Neural cell (in vitro differentiated cells): Measurements from ENCODE around the gene HOXB5. TPM values are rescaled to one million over a fixed set of nuclear protein-coding genes. Genes with fewer than 3 reads are reported as not detected.

ENCODE experiments used
- H2AFZ ChIP-seq: fragments of 200-600, 300-800 bp; sonication (generic), shearing (Covaris generic); 2 replicates; pipeline ENCODE4 v1.6.0; 2014; ENCODE audit warnings: low read depth, mild to moderate bottlenecking, antibody characterized with exemption, low read length, moderate library complexity
- H3F3A ChIP-seq: fragments of 200-600 bp; shearing (Covaris generic); 2 replicates; pipeline ENCODE4 v1.6.1; 2016; ENCODE audit warnings: mild to moderate bottlenecking, moderate library complexity, mixed read lengths, antibody characterized with exemption, low read length; ENCODE audit not compliant: insufficient read depth, poor library complexity, severe bottlenecking
- H3K27ac ChIP-seq: fragments of 200-600, 300-800 bp; sonication (generic), shearing (Covaris generic); 2 replicates; pipeline ENCODE4 v1.5.1; 2014; ENCODE audit warnings: mild to moderate bottlenecking, low read length, moderate library complexity
- H3K27me3 ChIP-seq: fragments of 300-800, 200-600 bp; sonication (generic), shearing (Covaris generic); 2 replicates; pipeline ENCODE4 v1.6.0; 2014; ENCODE audit warnings: mild to moderate bottlenecking, low read depth, low read length, moderate library complexity; ENCODE audit not compliant: insufficient read depth
- H3K36me3 ChIP-seq: fragments of 300-800, 200-600 bp; sonication (generic), shearing (Covaris generic); 2 replicates; pipeline ENCODE4 v1.5.1; 2014; ENCODE audit warnings: mild to moderate bottlenecking, antibody characterized with exemption, low read length, moderate library complexity; ENCODE audit not compliant: insufficient read depth
- H3K4me2 ChIP-seq: fragments of 300-800, 200-600 bp; sonication (generic), shearing (Covaris generic); 2 replicates; pipeline ENCODE4 v1.6.0; 2014; ENCODE audit warnings: mild to moderate bottlenecking, low read length
- H3K4me3 ChIP-seq: fragments of 300-800, 200-600 bp; sonication (generic), shearing (Covaris generic); 2 replicates; pipeline ENCODE4 v1.5.1; 2014; ENCODE audit warnings: mild to moderate bottlenecking, low read length, moderate library complexity
- H3K79me2 ChIP-seq: fragments of 200-600 bp; shearing (Covaris generic); replicated peaks from 2 replicates; pipeline ENCODE4 v1.6.0; 2014; ENCODE audit warnings: mild to moderate bottlenecking, low read length, moderate library complexity; ENCODE audit not compliant: insufficient read depth
- H3K9ac ChIP-seq: fragments of 300-800, 200-600 bp; sonication (generic), shearing (Covaris generic); 2 replicates; pipeline ENCODE4 v1.6.1; 2016; ENCODE audit warnings: mild to moderate bottlenecking, low read length, mixed read lengths
- H3K9me2 ChIP-seq: fragments of 200-600 bp; shearing (Covaris generic); 2 replicates; pipeline ENCODE4 v1.6.1; 2016; ENCODE audit warnings: mild to moderate bottlenecking, low read length, mixed read lengths; ENCODE audit not compliant: insufficient read depth
- H3K9me3 ChIP-seq: fragments of 200-600, 300-800 bp; sonication (generic), shearing (Covaris generic); 2 replicates; pipeline ENCODE4 v1.6.1; 2016; ENCODE audit warnings: mild to moderate bottlenecking, mixed run types, low read length, moderate library complexity, mixed read lengths
- H4K20me1 ChIP-seq: fragments of 200-600 bp; shearing (Covaris generic); 2 replicates; pipeline ENCODE4 v1.6.1; 2016; ENCODE audit warnings: mild to moderate bottlenecking, mixed run types; ENCODE audit not compliant: insufficient read depth
- CTCF ChIP-seq: fragments of 450-650 bp; IDR thresholded peaks from 2 replicates; pipeline ENCODE4 v1.5.1; 2014; ENCODE audit warnings: antibody characterized with exemption, mild to moderate bottlenecking, moderate library complexity; ENCODE audit not compliant: poor library complexity, severe bottlenecking
- EP300 ChIP-seq: fragments of 450-650 bp; conservative IDR thresholded peaks from 2 replicates; pipeline ENCODE4 v1.6.1; 2014; ENCODE audit warnings: antibody characterized with exemption, mild to moderate bottlenecking, moderate library complexity; ENCODE audit not compliant: poor library complexity, severe bottlenecking
- EZH2 ChIP-seq: fragments of 200-600, 300-800 bp; shearing (Covaris generic), sonication (generic); IDR thresholded peaks from 2 replicates; pipeline ENCODE4 v1.6.1; 2014; ENCODE audit warnings: antibody characterized with exemption, low read length, borderline replicate concordance, mild to moderate bottlenecking; ENCODE audit not compliant: insufficient read depth, poor library complexity, severe bottlenecking
- MXI1 ChIP-seq: fragments of 450-650 bp; conservative IDR thresholded peaks from 2 replicates; pipeline ENCODE4 v1.6.1; 2014; ENCODE audit warnings: antibody characterized with exemption, mild to moderate bottlenecking; ENCODE audit not compliant: poor library complexity, severe bottlenecking
- POLR2AphosphoS5 ChIP-seq: IDR thresholded peaks from 2 replicates; pipeline ENCODE4 v1.6.1; 2012
- RAD21 ChIP-seq: fragments of 450-650 bp; conservative IDR thresholded peaks from 2 replicates; pipeline ENCODE4 v1.6.1; 2014; ENCODE audit warnings: antibody characterized with exemption, mild to moderate bottlenecking, moderate library complexity
- SMC3 ChIP-seq: fragments of 450-650 bp; conservative IDR thresholded peaks from 2 replicates; pipeline ENCODE4 v1.6.1; 2014; ENCODE audit warnings: antibody characterized with exemption, mild to moderate bottlenecking, moderate library complexity; ENCODE audit not compliant: poor library complexity
- TAF1 ChIP-seq: IDR thresholded peaks from 2 replicates; pipeline ENCODE4 v1.6.1; 2012; ENCODE audit warnings: low read depth
- polyA plus RNA-seq: library from polyadenylated mRNA; depleted of rRNA; stranded (reverse); fragments of >200 nt; gene quantifications from 2 replicates; pipeline ENCODE4 v1.2.3, GENCODE V29; 2014
- TF ChIP-seq, protein P1 (sequence below): IDR thresholded peaks from 2 replicates; pipeline ENCODE4 v1.6.1; 2012; ENCODE audit warnings: borderline replicate concordance

The HOXB5 gene
- polyA plus RNA-seq, 1 donor from 2014 or later, result not detected

- no peak overlapping the region for H3K4me3 ChIP-seq
- no peaks in the 10 kb centered on the region for H3K36me3 ChIP-seq
- no peak overlapping the region for H2AFZ ChIP-seq
- TF ChIP-seq RAD21, result no peak
- no peak for TF ChIP-seq SMC3
- TF ChIP-seq, protein P1, sequence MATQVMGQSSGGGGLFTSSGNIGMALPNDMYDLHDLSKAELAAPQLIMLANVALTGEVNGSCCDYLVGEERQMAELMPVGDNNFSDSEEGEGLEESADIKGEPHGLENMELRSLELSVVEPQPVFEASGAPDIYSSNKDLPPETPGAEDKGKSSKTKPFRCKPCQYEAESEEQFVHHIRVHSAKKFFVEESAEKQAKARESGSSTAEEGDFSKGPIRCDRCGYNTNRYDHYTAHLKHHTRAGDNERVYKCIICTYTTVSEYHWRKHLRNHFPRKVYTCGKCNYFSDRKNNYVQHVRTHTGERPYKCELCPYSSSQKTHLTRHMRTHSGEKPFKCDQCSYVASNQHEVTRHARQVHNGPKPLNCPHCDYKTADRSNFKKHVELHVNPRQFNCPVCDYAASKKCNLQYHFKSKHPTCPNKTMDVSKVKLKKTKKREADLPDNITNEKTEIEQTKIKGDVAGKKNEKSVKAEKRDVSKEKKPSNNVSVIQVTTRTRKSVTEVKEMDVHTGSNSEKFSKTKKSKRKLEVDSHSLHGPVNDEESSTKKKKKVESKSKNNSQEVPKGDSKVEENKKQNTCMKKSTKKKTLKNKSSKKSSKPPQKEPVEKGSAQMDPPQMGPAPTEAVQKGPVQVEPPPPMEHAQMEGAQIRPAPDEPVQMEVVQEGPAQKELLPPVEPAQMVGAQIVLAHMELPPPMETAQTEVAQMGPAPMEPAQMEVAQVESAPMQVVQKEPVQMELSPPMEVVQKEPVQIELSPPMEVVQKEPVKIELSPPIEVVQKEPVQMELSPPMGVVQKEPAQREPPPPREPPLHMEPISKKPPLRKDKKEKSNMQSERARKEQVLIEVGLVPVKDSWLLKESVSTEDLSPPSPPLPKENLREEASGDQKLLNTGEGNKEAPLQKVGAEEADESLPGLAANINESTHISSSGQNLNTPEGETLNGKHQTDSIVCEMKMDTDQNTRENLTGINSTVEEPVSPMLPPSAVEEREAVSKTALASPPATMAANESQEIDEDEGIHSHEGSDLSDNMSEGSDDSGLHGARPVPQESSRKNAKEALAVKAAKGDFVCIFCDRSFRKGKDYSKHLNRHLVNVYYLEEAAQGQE, result no peak
- TF ChIP-seq CTCF, result no peak
- no peak for TF ChIP-seq EZH2
- TF ChIP-seq EP300, result no peak
- no peak for TF ChIP-seq MXI1
- no peak for TF ChIP-seq TAF1
- no peak for TF ChIP-seq POLR2AphosphoS5
- peaks cover 4% of the 10 kb centered on the region for H3K9me3 ChIP-seq
- H3K9me2 ChIP-seq, result no peaks in the 10 kb centered on the region
- H3K4me2 ChIP-seq, result no peak overlapping the region
- peaks cover 100% of the 10 kb centered on the region for H3K27me3 ChIP-seq
- H3K9ac ChIP-seq, result no peak overlapping the region
- H3K27ac ChIP-seq, result no peak overlapping the region
- no peaks in the 10 kb centered on the region for H3K79me2 ChIP-seq
- H3F3A ChIP-seq, result no peaks in the 10 kb centered on the region
- H4K20me1 ChIP-seq, result no peaks in the 10 kb centered on the region
Measured at GRCh38 chr17:48639136-48639535, 45.6 kb upstream of the HOXB5 start.

DNA sequence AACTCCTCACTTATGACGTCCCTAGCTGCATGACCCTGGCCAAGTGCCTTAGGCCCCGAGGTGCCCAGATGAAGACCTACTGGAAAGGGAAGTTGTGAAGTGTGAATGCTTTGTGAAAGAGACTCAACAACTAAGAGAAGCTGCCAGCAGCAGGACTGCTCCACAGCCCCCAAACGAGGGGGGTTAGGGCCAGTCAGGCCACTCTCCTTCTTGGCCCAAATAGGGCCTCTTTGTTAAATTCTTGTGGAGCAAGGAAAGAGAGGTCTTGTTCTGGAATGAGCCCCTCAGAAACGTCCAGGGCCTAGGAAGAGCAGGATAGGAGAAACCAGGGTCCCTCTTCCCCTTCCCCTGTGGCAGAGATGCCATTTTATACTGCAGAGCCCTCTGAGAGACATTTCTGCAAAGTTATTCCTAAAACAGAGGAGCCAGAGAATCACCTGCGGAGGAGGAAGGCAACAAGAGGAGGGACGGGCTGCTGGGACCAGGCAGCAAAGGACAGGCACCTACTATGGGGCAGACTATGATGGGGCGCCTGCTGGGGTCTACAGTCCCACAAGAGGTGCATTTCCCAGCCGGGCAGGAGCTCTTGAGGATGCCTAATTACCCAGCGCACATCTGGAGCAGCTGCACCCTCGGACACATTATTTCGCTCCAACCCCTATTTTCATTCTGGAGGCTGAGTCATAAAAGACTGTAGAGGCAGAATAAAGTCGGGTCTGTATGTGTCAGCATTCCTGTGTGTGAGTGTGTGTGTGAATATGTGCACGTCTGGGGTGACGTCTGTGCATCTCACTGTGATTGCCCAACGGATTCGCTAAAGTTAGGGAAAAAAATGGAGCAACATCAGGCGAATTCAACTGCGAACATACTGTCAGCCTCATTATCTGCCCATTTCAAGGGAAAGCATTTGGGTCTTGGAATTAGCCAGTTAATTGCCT, 44.0 kb upstream of the HOXB5 start:
- Histone ChIP-seq H3K9ac (no peak overlapping the region), H4K20me1 (no peaks in the 10 kb centered on the region), H3F3A (no peaks in the 10 kb centered on the region), H3K4me3 (no peak overlapping the region), H3K36me3 (no peaks in the 10 kb centered on the region), H3K9me2 (no peaks in the 10 kb centered on the region), H3K27me3 (peaks cover 100% of the 10 kb centered on the region), H3K4me2 (no peak overlapping the region), H2AFZ (no peak overlapping the region), H3K79me2 (no peaks in the 10 kb centered on the region), H3K9me3 (peaks cover 1% of the 10 kb centered on the region), H3K27ac (no peak overlapping the region)
- no peak for TF ChIP-seq RAD21
